ENCODE measurements around the gene NISCH.

Gene NISCH

DNA sequence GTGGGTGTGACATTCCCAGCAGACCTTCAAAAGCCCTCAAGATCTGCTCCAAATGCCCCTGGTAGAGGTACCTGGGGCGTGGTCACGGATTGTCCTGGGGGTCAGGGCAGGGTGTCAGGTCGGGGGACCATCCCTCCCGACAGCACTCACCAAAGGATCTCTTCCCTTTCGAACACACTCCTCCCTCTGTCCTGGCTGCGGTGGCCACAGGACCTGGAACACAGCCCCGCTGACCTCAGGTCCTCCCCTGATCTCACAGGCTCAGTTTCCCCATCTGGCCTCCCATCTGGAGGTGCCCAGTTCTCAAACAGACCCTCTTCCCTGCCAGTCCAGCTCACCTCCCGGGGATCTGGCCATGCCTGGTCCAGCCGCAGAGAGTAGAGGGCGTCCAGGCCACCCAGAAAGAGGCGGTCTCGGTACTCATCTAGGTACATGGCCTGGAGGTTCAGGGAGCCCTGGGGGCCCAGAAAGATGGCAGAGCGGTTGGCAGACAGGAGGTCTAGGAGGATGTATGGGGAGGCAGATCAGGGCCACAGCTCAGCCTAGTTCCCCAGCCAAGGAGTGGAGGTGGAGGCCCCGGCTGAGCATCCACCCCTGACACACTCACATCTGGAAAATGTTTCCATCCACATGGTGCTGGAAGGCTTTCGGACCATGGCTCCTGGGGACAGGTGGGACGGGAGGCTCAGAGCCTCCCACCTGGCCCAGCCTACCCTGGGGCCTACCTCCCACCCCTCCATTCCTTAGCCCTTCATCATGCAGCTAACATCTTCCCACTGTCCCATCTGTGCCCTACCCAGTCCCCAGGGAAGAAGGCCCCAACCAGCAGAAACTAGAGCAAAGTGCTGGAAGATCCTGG, 12.8 kb upstream of the NISCH start:
- TF ChIP-seq OSR1 (CRISPR knock-in tag; IDR thresholded peaks at IDR 0.05), result no peak
- no peak for TF ChIP-seq ZNF565 (CRISPR knock-in tag; conservative IDR thresholded peaks at IDR 0.05; ENCODE audit: low read depth)
- TF ChIP-seq, protein P1, sequence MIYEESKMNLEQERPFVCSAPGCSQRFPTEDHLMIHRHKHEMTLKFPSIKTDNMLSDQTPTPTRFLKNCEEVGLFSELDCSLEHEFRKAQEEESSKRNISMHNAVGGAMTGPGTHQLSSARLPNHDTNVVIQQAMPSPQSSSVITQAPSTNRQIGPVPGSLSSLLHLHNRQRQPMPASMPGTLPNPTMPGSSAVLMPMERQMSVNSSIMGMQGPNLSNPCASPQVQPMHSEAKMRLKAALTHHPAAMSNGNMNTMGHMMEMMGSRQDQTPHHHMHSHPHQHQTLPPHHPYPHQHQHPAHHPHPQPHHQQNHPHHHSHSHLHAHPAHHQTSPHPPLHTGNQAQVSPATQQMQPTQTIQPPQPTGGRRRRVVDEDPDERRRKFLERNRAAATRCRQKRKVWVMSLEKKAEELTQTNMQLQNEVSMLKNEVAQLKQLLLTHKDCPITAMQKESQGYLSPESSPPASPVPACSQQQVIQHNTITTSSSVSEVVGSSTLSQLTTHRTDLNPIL (CRISPR knock-in tag; IDR thresholded peaks at IDR 0.05; ENCODE audit: low read depth), result no peak
- TF ChIP-seq PATZ1 (CRISPR knock-in tag; IDR thresholded peaks at IDR 0.05; ENCODE audit: borderline replicate concordance), result no peak
- no peak for TF ChIP-seq CSDC2 (CRISPR knock-in tag; IDR thresholded peaks at IDR 0.05)
- TF ChIP-seq ARNTL (CRISPR knock-in tag; IDR thresholded peaks at IDR 0.05; ENCODE audit: borderline replicate concordance, low read depth), result no peak
- no peak for TF ChIP-seq PPARA (CRISPR knock-in tag; IDR thresholded peaks at IDR 0.05; ENCODE audit: borderline replicate concordance)
- no peak for TF ChIP-seq TCF4 (CRISPR knock-in tag; IDR thresholded peaks at IDR 0.05; ENCODE audit: borderline replicate concordance)
- no peak for TF ChIP-seq ZFP30 (CRISPR knock-in tag; IDR thresholded peaks at IDR 0.05)
- TF ChIP-seq RARB (CRISPR knock-in tag; IDR thresholded peaks at IDR 0.05), result no peak
- no peak for TF ChIP-seq ZC3H10 (CRISPR knock-in tag; IDR thresholded peaks at IDR 0.05)
- no peak for TF ChIP-seq ESRRG (CRISPR knock-in tag; IDR thresholded peaks at IDR 0.05)
- ATAC-seq, result no peak

DNA sequence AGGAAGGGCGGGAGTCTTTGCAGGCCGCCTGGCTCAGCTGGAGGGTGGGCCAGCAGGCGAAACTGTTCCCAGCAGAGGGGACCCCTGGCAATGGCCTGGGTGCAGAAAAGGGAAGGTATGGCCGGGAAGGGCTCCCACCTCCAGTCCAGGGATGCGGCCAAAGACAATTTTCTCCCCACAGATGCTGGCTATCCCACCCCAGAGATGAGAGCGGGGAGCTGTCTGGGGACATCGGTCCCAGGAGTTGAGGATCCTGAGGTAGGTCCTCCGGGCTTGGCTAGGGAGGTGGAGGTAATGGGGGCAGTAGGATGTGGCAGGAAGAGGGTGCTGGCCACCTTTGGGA, 12.2 kb upstream of the NISCH start:
- ATAC-seq, result no peak
- TF ChIP-seq OSR1 (CRISPR knock-in tag; IDR thresholded peaks at IDR 0.05) (no peak), BACH2 (CRISPR knock-in tag; IDR thresholded peaks at IDR 0.05; ENCODE audit: borderline replicate concordance) (no peak), ZNF8 (CRISPR knock-in tag; IDR thresholded peaks at IDR 0.05) (no peak), RARB (CRISPR knock-in tag; IDR thresholded peaks at IDR 0.05) (no peak), PPARA (CRISPR knock-in tag; IDR thresholded peaks at IDR 0.05; ENCODE audit: borderline replicate concordance) (no peak), ARNTL (CRISPR knock-in tag; IDR thresholded peaks at IDR 0.05; ENCODE audit: borderline replicate concordance, low read depth) (no peak), ESRRG (CRISPR knock-in tag; IDR thresholded peaks at IDR 0.05) (no peak), GLIS3 (CRISPR knock-in tag; IDR thresholded peaks at IDR 0.05) (no peak), ZNF565 (CRISPR knock-in tag; conservative IDR thresholded peaks at IDR 0.05; ENCODE audit: low read depth) (no peak), CSRNP3 (CRISPR knock-in tag; IDR thresholded peaks at IDR 0.05) (no peak), ZC3H10 (CRISPR knock-in tag; IDR thresholded peaks at IDR 0.05) (no peak), ISL1 (CRISPR knock-in tag; IDR thresholded peaks at IDR 0.05) (no peak), SNAI2 (CRISPR knock-in tag; IDR thresholded peaks at IDR 0.05) (no peak), PATZ1 (CRISPR knock-in tag; IDR thresholded peaks at IDR 0.05; ENCODE audit: borderline replicate concordance) (no peak), ZNF70 (CRISPR knock-in tag; IDR thresholded peaks at IDR 0.05) (no peak), ZFP3 (CRISPR knock-in tag; IDR thresholded peaks at IDR 0.05) (no peak)

DNA sequence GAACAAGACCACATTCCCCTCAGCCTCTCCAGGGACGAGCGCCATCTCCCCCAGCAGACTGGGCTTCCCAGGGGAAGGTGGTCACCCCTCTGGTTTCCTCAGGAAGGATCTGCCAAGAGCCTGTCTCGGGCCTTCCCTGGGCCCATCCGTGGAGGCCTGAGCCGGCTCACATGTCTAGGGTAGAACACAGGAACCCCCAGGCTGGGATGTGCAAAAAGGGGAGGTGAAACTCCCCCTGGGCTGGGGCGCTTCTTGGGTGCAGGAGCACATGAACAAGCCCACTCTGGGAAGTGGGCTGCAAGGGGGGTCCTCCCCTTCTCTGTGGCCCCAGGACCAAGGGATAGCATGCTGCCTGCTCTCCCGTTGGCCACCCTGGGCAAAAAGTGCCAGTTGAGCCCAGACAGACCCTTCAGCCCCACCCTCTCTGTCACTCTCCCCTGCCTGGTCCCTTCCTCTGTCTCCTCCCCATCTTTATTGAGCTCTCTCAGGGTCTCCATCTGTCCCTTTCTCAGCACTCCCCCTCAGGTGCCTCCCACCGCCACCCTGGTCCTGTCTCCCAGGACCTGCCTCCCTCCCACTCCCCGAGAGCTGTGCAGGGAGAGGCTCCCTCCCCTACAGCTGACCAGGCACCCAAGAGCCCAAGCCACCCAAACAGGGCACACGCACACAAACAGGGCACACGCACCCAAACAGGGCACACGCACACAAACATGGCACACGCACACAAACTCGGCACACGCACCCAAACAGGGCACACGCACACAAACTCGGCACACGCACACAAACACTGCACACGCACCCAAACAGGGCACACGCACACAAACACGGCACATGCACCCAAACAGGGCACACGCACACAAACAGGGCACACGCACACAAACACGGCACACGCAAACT, 11.4 kb upstream of the NISCH start:
- ATAC-seq, result no peak
- TF ChIP-seq, protein P2, sequence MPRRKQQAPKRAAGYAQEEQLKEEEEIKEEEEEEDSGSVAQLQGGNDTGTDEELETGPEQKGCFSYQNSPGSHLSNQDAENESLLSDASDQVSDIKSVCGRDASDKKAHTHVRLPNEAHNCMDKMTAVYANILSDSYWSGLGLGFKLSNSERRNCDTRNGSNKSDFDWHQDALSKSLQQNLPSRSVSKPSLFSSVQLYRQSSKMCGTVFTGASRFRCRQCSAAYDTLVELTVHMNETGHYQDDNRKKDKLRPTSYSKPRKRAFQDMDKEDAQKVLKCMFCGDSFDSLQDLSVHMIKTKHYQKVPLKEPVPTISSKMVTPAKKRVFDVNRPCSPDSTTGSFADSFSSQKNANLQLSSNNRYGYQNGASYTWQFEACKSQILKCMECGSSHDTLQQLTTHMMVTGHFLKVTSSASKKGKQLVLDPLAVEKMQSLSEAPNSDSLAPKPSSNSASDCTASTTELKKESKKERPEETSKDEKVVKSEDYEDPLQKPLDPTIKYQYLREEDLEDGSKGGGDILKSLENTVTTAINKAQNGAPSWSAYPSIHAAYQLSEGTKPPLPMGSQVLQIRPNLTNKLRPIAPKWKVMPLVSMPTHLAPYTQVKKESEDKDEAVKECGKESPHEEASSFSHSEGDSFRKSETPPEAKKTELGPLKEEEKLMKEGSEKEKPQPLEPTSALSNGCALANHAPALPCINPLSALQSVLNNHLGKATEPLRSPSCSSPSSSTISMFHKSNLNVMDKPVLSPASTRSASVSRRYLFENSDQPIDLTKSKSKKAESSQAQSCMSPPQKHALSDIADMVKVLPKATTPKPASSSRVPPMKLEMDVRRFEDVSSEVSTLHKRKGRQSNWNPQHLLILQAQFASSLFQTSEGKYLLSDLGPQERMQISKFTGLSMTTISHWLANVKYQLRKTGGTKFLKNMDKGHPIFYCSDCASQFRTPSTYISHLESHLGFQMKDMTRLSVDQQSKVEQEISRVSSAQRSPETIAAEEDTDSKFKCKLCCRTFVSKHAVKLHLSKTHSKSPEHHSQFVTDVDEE (CRISPR knock-in tag; IDR thresholded peaks at IDR 0.05), result no peak
- no peak for TF ChIP-seq ZC3H10 (CRISPR knock-in tag; IDR thresholded peaks at IDR 0.05)
- TF ChIP-seq PATZ1 (CRISPR knock-in tag; IDR thresholded peaks at IDR 0.05; ENCODE audit: borderline replicate concordance), result no peak
- no peak for TF ChIP-seq CSRNP3 (CRISPR knock-in tag; IDR thresholded peaks at IDR 0.05)
- TF ChIP-seq TCF4 (CRISPR knock-in tag; IDR thresholded peaks at IDR 0.05; ENCODE audit: borderline replicate concordance), result no peak
- TF ChIP-seq OSR1 (CRISPR knock-in tag; IDR thresholded peaks at IDR 0.05), result no peak
- TF ChIP-seq ESRRG (CRISPR knock-in tag; IDR thresholded peaks at IDR 0.05), result no peak

Measured in SK-N-SH treated with all-trans-retinoic acid at 6 μM for 48 hours (cell line).